Stimulated activated CD8-positive, alpha-beta memory T cell treated with anti-CD3 and anti-CD28 coated beads, Interleukin-7, amount 100 ng/mL, for 48 hours (primary cell): ENCODE data around the gene CCDC50.

ENCODE experiments used
- DNase-seq, 2 donors: peaks; one replicate each; pipeline ENCODE4 v3.0.0-alpha.2; 2020; ENCODE audit warnings: low read depth in 1 of 2; ENCODE audit errors: extremely low read depth in 1 of 2

The CCDC50 gene

DNA sequence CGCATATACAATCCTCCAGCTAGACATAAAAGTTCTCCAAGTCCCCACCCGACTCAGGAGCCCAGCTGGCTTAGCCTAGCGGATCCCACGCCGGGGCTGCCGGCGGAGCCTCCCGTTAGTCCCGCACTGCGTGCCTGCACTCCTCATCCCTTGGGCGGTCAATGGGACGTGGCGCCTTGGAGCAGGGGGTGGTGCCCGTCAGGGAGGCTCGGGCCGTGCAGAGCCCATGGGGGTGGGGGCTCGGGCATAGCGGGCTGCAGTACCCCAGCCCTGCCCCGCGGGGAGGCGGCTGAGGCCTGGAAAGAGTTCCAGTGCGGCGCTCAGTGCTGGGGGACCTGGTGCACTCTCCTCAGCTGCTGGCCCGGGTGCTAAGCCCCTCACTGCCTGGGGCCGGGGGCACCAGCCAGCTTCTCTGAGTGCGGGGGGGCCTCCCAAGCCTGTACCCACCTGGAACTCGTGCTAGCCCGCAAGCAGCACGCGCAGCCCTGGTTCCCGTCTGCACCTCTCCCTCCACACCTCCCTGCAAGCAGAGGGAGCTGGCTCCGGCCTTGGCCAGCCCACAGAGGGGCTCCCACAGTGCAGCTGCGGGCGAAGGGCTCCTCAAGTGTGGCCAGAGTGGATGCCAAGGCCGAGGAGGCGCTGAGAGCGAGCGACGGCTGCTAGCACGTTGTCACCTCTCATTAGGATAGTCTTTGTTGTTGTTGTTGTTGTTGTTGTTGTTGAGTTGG is 12.2 kb upstream of the CCDC50 start:
- DNase-seq: no peak

DNA sequence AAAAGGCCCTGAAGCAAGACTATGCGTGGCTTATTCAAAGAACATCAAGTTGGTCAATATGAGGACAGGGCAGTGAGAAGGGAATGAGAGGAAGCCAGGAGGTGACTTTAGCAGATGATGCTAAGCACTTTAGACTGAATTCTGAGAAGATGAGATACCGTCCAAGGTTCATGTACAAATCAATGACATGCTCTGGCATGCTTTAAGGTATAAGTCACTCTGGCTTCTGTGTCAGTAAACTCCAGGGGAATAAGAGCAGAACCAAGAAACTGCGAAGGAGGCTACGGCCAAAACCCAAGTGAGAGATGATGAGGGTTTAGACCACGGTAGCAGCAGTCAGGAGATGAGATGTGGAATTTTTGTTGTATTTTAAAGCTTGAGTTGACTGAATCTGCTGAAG is 8.9 kb upstream of the CCDC50 start:
- DNase-seq: no peak

DNA sequence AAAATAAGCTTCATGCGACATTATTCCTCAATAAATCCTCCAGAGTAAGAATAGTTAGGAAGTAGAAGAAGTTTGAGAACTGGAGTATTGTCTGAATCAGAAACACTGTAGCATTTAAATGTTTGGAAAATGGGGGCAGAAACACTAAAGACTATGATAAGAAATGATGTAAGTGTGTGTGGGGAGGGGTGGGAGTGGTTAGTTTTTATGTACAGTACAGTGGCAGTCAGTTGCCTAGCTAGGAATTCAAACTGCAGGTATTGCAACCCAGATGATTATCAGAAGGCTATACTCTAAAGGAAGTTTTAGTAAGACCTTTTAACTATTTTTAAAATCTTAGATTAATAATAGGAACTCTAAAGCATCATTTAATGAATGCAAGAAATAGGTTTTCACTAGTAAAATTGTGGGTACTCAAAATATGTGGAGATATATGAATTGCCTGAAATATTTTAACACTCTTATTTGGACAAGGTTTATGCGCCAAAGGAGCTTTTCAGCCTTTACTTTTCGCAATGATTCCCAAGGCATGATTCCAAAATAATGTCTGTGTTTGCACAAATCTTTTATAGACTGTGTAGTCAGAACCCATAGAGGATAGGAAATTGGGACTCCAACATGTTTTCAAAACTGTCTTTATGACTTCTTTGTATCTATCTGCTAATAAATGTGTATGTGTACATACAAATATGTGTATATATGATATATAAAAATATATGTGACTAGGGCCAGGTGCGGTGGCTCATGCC is 8.0 kb upstream of the CCDC50 start:
- DNase-seq: no peak

DNA sequence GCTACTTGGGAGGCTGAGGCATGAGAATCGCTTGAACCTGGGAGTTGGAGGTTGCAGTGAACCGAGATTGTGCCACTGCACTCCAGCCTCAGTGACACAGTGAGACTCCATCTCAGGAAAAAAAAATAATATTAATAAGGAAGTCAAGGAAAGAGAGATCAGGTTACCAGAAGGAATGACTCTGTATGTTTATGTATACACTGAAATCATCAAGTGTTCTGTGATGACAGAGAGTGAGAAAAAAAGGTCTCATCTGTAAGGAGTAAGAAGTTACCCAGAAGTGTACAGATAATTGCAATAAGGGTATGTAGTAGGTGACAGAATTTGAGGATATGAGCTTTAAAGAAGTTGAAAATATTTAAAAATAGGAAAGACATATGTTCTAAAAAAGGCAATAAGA is 4.3 kb upstream of the CCDC50 start:
- no peak for DNase-seq

DNA sequence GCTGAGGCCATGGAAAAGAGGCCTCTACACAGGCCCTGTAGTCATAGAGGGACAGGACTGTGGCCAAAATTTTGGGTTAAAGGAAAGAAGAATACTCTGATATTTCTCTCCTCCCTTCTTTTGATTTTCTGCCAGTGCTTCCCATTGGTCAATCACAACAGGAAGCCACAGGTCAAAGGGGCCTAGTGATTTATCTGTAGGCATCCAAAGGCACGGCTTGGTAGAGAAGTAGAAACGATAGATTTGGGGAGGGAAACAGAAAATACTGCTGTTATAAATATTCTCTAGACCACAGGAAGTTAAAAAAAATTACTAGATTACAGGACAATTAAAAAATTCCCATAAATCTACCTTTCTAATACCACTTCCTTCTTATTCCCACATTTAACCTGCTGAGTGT is 1.7 kb upstream of the CCDC50 start:
- DNase-seq: no peak

DNA sequence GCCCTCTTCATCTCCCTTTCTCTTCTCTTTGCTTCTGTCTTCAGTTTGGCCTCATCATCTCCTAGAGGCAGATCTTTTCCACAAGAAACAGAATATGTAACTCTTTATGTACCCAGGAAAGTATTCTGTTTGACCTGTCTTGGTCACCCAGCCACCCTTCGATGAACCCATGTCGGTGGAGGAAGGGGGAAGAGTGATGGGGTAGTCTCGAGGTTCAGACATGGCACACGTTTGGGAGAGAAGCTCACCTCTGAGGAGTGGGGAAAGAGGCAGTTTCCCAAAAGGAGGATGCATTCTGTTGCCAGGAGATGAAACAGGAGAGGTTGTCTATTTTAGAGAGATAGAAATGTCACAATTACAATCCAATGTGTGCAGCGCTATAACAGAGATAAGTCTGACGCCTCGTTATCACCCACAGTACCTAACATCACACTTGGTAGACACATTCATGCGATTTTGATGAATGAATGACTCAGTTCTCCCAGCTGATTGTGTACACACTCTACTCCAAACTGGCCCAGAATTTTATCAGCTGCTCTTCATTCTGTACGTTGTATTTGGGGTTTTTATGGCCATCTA is 722 bp upstream of the CCDC50 start:
- DNase-seq: no peak

DNA sequence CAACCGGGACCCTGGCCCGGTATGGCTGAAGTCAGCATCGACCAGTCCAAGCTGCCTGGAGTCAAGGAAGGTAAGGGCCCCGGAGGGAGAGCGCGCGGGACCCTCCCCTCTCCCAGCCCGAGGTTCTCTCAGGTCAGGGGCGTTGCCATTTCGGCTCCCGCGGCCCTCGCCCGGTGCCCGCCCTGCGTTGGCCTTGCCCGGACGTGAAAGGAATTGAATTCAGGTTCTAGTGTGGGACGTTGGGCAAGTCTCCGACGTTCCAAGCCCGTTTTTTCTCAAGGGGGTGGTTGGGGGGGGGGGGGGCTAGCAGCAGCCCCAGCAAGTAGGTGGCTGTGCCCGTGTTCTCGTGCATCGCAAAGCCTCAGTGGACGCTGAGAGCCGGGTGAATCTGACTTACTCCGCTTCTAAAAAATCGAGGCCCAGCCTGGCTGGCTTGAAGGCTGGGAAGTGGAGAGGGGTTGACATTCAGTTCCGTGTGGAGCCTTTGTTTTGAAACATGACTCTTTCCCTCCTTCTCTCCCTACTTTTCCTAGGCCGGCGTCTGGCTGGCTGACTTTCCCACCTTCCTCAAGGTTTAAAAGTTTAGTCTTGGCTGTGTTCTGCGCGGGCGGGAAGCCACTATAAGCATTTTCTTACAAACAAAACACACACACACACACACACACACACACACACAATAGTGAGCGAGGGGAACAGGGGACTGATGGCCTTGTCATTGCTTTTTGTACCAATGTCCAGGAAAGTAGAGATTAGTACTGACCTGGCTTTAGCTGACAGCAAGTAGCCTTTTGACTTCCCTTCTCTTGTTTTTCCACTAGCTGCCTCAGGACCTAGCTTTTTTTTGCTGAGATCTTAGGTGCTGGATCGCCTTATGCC is 698 bp downstream of the CCDC50 start, which contains the start of gene UTS2B:
Gene UTS2B, minus strand, starts transcription at position 873 of the 876 bp plus-strand sequence. CDS start 48,337 bp downstream, outside the sequence.
- no peak for DNase-seq

DNA sequence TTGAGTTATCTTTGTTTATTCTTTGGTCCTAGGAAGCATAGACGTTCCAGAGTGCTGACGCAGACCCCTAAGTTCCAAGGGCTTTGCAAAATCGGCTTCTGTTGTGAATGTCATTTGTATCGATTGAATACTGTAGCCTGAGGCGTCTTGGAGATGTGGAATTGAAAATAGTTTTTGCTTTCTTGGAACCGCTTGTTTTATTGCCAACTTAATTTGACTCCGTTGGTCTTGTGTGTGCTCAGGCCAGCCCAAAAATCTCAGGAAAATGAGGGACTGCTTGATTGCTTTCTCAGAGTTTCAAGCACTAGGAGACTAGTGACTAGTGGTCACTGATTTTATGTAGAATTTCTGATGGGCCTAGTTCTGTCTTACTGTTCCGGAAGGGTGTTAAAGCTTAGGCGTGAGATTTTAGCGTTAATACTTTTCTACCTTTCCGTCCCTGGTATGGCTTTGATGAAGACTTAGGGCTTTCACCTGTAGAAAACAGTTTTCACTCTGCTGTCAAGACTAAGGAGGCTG is 1.4 kb downstream of the CCDC50 start:
- DNase-seq: no peak

DNA sequence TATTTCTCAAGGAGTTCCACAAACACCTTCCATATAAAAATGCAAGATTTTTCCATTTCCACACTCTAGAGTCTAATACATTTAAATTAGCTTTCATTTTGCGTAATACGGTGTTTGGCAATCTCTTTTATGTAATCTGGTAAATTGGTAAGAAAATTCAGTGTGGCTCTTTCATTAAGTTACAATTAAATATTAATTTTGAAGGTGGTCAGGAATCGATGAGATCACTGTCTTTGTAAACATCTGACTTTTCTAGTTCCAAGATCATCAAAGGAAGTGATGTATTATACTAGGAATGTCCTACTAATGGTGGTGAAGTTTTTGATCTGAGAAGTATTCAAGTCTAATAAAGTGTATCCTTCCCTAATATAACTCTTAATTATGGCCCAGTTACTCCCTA is 2.2 kb downstream of the CCDC50 start:
- DNase-seq: no peak

DNA sequence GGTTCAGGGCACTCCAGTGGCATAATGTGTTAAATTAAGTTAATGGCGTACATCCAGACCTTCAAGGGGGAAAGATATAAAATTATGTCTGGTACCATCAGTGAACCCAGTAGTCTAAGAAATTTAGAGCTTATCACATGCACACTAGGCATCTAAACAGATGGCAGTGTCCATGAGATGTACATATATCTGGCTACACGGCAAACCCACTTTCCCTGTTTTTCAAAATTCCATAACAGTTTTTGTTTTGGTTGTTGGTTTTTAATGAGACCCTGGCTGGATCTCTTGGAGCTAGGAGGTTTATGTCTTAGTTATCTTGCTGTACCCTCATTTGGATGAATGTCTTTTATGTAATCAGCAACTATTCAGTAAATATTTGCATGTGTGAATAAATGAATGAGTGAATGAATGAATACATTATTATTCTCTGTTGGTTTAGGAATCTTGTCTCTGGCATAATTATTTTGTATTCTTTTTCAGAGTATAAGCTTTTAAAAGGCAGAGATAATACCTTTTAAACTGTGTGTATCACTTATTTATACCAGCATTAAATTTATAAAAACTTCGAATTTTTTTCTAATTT is 4.2 kb downstream of the CCDC50 start:
- no peak for DNase-seq

DNA sequence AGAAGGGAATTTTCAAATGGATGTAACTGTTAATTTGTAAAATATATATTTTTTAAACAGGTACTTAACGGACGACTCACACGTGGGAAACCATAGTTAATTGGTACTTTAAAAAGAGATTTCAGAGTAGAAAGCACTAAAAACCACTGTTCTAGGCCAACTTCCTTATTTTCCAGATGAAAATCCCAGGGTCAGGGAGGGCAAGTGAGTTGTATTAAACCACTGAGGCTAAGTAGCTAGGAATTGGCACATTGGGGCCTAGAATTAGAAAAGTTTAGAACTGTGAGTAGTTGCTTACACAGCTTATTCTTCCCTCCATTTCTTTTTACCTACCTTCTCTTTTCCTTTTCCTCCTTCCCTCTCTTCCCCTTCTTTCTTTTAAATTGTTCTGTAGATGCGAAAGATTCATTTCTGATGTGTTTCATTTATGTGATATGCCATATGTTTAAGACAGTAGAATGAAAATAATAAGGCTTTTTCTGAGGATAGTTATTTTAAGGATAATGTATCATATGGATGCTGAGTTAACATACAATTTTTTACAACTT is 5.2 kb downstream of the CCDC50 start:
- no peak for DNase-seq

DNA sequence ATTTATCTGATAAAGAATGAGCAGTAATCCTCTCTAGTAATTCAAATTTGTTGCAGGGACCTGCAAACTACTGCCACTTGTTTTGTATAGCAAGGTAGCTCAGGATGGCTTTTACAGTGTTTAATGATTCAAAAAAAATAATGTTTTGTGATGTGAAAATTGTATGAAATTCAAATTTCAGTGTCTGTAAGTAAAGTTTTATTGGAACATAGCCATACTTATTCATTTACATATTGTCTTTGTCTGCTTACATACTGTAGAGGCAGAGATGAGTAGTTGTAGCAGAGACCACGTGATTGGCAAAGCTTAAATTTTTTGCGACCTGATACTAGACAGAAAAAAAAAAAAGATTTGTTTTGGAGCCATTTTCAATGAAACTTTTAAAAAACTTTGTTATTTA is 7.6 kb downstream of the CCDC50 start:
- DNase-seq: no peak

DNA sequence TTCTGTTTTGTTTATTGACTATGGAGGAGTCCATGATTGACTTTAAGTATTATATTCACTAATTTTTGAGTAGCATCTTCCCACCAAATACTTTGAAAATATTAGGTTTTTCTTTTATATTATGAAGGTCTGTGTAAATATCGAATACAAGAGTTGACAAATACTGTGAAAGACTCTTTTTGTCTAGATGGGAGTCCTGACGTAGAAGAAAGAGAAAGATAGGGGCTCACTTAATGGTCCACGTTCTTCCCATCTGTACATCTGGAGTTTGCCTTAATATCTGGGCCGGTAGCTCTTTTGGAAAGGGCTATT is 8.9 kb downstream of the CCDC50 start:
- no peak for DNase-seq

DNA sequence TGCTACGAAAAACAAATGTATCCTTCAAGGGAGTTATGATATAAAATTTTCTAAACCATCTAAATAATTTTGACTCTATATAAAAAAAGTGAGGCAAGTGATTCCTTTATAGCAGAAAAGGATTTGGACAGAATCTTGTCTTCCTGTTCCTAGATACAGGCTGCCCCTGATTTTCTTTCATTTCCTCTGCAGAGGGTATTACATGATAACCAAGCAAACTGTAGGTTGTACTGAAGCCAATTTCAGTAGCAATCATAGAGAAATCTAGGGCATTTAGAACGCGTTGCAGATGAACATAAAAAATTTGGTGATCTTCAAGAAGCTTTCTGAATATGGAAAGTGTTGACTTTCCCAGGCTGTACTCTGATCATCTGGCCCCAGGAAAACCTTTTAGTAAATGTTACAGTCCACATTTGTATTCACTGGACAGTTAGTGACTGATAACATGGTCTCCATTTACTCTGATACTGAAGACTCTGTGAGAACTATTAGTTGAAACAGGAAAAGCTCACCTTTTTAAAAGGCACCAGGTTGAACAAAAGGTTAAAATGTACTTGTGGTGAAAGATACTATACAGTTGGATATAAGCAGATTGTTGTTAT is 10.2 kb downstream of the CCDC50 start:
- no peak for DNase-seq

DNA sequence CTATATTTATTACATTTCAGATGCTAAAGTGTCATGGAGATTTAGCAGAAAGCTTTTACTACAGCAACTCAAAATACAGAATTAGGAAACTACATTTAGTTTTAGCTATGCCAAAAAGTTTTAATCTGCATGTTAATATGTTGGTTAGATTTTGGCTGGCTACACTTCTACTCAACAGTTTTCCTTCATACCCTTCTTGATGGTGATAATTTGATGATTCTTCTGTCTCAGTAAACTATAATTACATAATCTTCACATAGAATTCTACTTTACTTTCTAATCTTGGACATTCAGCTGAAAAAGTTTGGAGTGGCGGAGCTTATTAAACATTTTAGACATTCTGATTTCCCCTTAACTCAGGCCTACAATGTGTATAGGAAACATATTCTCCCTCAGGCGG is 11.2 kb downstream of the CCDC50 start:
- no peak for DNase-seq

DNA sequence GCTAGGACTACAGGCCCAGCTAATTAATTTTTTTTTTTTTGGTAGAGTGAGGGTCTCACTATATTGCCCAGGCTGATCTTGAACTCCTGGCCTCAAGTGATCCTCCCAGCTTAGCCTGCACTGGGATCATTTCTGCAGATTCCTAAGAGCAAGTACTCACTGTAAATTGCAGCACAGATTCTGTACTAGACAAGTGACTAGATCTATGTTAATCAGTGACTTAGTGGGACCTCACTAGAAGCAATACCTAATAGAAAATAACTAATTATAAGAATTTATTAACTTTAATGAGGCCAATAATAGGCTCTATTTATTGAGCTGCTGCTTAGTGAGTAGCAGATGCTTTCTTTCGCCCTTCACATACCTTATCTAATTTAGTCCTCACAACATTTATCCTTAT is 11.8 kb downstream of the CCDC50 start:
- no peak for DNase-seq

DNA sequence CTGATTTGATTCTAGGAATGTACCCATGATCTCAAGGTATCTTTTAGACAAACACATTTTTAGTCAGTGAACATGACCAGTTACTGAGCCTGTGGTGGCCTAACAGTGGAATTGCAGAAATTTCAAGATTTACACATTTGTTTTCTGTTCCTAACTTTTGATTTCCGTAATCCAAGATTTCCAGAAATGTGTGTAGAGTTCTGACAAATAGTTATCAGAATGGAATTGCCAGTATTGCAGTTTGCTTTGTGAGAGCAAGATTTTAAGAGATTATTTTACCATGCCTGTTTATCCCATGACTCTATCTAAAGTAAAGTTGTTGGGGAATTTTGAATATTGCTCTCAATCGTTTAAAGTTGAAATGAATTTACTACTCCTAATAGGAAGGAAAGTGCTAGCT is 12.8 kb downstream of the CCDC50 start:
- DNase-seq: no peak

DNA sequence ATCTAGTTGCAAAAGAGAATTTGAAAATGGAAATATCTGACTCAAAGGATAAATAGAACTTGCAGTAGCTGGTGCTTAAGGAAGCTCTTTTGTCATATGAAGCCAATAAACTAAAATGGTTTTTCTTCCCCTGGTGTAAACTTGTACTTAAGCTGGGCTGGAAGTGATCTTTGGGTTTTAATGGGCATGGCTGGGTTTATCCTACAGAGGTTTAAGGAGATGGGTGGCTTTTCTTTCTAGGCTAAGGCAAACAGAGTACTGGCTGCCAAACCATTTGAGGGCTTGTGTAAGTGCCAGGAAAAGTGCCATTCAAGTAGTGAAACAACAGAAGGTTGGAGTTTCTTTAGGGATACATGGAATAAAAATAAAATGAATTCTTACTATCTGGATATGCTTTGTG is 13.2 kb downstream of the CCDC50 start:
- no peak for DNase-seq

DNA sequence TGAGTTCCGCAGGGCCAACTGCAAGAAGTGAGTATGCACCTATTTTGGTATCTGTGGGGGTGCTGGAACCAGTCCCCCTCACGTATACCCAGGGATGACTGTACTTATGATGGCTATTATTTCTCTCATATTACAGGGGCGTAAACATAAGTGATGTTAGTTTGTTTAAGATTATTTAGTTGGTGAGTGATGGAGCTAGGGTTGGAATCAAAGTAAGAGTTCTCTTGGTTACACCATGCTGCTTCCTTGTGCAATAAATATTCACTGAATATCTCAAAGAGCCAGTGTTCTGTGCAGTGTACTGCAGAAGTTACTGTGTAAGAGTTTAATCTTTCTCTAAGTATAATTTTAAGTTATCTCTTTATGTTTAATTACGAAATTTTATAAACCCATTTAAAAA is 13.9 kb downstream of the CCDC50 start:
- DNase-seq: no peak

DNA sequence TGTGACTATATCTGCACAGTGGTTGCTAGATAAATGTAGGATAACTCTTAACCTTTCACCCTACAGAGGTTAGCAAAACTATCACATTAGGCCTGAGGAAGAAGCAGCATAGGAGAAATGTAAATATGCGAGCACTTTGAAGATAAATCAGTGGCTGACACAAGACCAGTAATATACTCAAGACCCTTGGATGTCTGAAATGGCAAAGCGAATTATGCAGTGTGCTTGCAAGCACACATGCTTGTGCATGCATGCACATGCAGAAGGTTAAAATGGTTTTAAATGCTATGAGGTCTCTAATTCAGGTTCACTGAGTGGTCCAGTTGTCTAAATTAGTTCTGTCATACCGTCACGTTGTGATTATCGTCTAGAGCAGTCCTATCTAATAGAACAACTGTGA is 14.7 kb downstream of the CCDC50 start:
- DNase-seq: no peak
